Progenitor cell of endocrine pancreas (in vitro differentiated cells): ENCODE data around the gene FAM32A. TPM values are rescaled to one million over a fixed set of nuclear protein-coding genes. Genes with fewer than 3 reads are reported as not detected.

Source experiments
- DNase-seq: peaks from one replicate; pipeline ENCODE4 v3.0.0; 2021; ENCODE audit warnings: low spot score; ENCODE audit not compliant: unreplicated experiment
- H3K27ac Mint-ChIP-seq: 2 replicates; pipeline ENCODE4 v1.8.0; 2021; ENCODE audit warnings: mild to moderate bottlenecking, moderate library complexity, mixed read lengths
- H3K27me3 Mint-ChIP-seq: 2 replicates; pipeline ENCODE4 v1.8.0; 2021; ENCODE audit warnings: mixed read lengths
- H3K36me3 Mint-ChIP-seq: 2 replicates; pipeline ENCODE4 v1.8.0; 2022; ENCODE audit warnings: mixed read lengths; ENCODE audit not compliant: insufficient read depth
- H3K4me1 Mint-ChIP-seq: 2 replicates; pipeline ENCODE4 v1.8.0; 2021; ENCODE audit warnings: low read depth, mixed read lengths
- H3K4me3 Mint-ChIP-seq: 2 replicates; pipeline ENCODE4 v1.8.0; 2021; ENCODE audit warnings: low read depth, mild to moderate bottlenecking, moderate library complexity, mixed read lengths
- H3K9me3 Mint-ChIP-seq: 2 replicates; pipeline ENCODE4 v1.8.0; 2021; ENCODE audit warnings: low read depth, mixed read lengths
- total RNA-seq: library from RNA; stranded (reverse); gene quantifications from 2 replicates; pipeline ENCODE4 v1.2.1, GENCODE V29; 2021
- TF ChIP-seq, protein P1 (sequence below): fragments of 200-600 bp; sonication (generic); IDR thresholded peaks from one replicate; pipeline ENCODE4 v1.5.0; 2021; ENCODE audit warnings: antibody characterized with exemption, mild to moderate bottlenecking; ENCODE audit not compliant: unreplicated experiment

FAM32A gene
- total RNA-seq, 1 donor from 2014 or later, result 91.6 TPM

- H3K4me3 Mint-ChIP-seq, result no peak overlapping the region
- H3K9me3 Mint-ChIP-seq, result no peaks in the 10 kb centered on the region
- H3K27ac Mint-ChIP-seq, result no peak overlapping the region
- peaks cover 13% of the 10 kb centered on the region for H3K36me3 Mint-ChIP-seq
- TF ChIP-seq, protein P1, sequence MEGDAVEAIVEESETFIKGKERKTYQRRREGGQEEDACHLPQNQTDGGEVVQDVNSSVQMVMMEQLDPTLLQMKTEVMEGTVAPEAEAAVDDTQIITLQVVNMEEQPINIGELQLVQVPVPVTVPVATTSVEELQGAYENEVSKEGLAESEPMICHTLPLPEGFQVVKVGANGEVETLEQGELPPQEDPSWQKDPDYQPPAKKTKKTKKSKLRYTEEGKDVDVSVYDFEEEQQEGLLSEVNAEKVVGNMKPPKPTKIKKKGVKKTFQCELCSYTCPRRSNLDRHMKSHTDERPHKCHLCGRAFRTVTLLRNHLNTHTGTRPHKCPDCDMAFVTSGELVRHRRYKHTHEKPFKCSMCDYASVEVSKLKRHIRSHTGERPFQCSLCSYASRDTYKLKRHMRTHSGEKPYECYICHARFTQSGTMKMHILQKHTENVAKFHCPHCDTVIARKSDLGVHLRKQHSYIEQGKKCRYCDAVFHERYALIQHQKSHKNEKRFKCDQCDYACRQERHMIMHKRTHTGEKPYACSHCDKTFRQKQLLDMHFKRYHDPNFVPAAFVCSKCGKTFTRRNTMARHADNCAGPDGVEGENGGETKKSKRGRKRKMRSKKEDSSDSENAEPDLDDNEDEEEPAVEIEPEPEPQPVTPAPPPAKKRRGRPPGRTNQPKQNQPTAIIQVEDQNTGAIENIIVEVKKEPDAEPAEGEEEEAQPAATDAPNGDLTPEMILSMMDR, result no peak
- H3K4me1 Mint-ChIP-seq, result peaks cover 7% of the 10 kb centered on the region
- DNase-seq, result no peak
- H3K27me3 Mint-ChIP-seq, result no peaks in the 10 kb centered on the region
Measured at GRCh38 chr19:16190736-16191135, 5.5 kb downstream of the FAM32A start.

- Mint-ChIP-seq H3K27me3 (no peaks in the 10 kb centered on the region), H3K27ac (no peak overlapping the region), H3K9me3 (no peaks in the 10 kb centered on the region), H3K36me3 (peaks cover 13% of the 10 kb centered on the region), H3K4me1 (peaks cover 10% of the 10 kb centered on the region), H3K4me3 (no peak overlapping the region)
- TF ChIP-seq, protein P1, result no peak
- no peak for DNase-seq
Measured at GRCh38 chr19:16191216-16191908, 6.2 kb downstream of the FAM32A start.

- no peak overlapping the region for H3K4me3 Mint-ChIP-seq
- H3K27ac Mint-ChIP-seq, result no peak overlapping the region
- peaks cover 15% of the 10 kb centered on the region for H3K4me1 Mint-ChIP-seq
- TF ChIP-seq, protein P1, result no peak
- H3K9me3 Mint-ChIP-seq, result no peaks in the 10 kb centered on the region
- no peak for DNase-seq
- H3K27me3 Mint-ChIP-seq, result no peaks in the 10 kb centered on the region
- peaks cover 8% of the 10 kb centered on the region for H3K36me3 Mint-ChIP-seq
Measured at GRCh38 chr19:16193466-16193865, 8.3 kb downstream of the FAM32A start.

DNA sequence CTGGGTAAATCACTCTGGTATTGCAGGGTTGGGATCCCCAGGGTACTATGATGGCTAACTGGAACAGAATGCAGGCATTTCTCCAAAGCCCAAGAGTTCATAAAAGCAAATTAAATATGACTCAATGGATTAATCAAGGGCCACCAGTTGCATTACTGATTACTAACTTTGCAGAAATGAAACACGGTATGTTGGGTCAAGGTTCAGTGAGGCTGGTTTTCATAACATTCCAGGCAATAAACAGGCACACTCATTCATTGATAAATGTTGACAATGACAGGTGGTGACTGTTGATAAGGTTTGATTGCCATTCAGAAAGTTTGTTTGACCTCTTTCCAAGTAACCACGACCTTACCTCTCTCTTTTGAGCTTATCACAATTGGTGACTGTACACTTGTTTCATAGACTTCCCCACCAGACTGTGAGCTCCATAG is 12.0 kb downstream of the FAM32A start:
- no peaks in the 10 kb centered on the region for H3K27me3 Mint-ChIP-seq
- peaks cover 3% of the 10 kb centered on the region for H3K36me3 Mint-ChIP-seq
- peaks cover 21% of the 10 kb centered on the region for H3K4me1 Mint-ChIP-seq
- no peaks in the 10 kb centered on the region for H3K9me3 Mint-ChIP-seq
- H3K4me3 Mint-ChIP-seq, result peak overlapping the region; percentile 79
- DNase-seq, result no peak
- TF ChIP-seq, protein P1, result no peak
- peak overlapping the region; percentile 96 for H3K27ac Mint-ChIP-seq

- peak within 1 kb of the TSS; percentile 96 for H3K27ac Mint-ChIP-seq
- no peaks in the 10 kb centered on the region for H3K27me3 Mint-ChIP-seq
- peaks cover 21% of the 10 kb centered on the region for H3K4me1 Mint-ChIP-seq
- peak; percentile 98 for DNase-seq
- H3K9me3 Mint-ChIP-seq, result no peaks in the 10 kb centered on the region
- TF ChIP-seq, protein P1, result no peak
- peak within 1 kb of the TSS; percentile 79 for H3K4me3 Mint-ChIP-seq
- peaks cover 3% of the 10 kb centered on the region for H3K36me3 Mint-ChIP-seq
Measured at GRCh38 chr19:16197622-16198369, 12.6 kb downstream of the FAM32A start, which contains the start of gene AP1M1. AP1M1 (plus strand) TSS chr19:16197911; CDS start chr19:16198027, 116 bp downstream.
